ENCODE measurements around the gene UNC80. TPM values are rescaled to one million over a fixed set of nuclear protein-coding genes. Genes with fewer than 3 reads are reported as not detected.
A peak's percentile ranks its signal among the peaks of the same experiment; 100 is the strongest.

UNC80 gene, protein sequence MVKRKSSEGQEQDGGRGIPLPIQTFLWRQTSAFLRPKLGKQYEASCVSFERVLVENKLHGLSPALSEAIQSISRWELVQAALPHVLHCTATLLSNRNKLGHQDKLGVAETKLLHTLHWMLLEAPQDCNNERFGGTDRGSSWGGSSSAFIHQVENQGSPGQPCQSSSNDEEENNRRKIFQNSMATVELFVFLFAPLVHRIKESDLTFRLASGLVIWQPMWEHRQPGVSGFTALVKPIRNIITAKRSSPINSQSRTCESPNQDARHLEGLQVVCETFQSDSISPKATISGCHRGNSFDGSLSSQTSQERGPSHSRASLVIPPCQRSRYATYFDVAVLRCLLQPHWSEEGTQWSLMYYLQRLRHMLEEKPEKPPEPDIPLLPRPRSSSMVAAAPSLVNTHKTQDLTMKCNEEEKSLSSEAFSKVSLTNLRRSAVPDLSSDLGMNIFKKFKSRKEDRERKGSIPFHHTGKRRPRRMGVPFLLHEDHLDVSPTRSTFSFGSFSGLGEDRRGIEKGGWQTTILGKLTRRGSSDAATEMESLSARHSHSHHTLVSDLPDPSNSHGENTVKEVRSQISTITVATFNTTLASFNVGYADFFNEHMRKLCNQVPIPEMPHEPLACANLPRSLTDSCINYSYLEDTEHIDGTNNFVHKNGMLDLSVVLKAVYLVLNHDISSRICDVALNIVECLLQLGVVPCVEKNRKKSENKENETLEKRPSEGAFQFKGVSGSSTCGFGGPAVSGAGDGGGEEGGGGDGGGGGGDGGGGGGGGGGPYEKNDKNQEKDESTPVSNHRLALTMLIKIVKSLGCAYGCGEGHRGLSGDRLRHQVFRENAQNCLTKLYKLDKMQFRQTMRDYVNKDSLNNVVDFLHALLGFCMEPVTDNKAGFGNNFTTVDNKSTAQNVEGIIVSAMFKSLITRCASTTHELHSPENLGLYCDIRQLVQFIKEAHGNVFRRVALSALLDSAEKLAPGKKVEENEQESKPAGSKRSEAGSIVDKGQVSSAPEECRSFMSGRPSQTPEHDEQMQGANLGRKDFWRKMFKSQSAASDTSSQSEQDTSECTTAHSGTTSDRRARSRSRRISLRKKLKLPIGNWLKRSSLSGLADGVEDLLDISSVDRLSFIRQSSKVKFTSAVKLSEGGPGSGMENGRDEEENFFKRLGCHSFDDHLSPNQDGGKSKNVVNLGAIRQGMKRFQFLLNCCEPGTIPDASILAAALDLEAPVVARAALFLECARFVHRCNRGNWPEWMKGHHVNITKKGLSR (N-terminal part only)
- total RNA-seq, result under 1 TPM; under 0.01 to 0.67 (median 0.06) TPM

DNA sequence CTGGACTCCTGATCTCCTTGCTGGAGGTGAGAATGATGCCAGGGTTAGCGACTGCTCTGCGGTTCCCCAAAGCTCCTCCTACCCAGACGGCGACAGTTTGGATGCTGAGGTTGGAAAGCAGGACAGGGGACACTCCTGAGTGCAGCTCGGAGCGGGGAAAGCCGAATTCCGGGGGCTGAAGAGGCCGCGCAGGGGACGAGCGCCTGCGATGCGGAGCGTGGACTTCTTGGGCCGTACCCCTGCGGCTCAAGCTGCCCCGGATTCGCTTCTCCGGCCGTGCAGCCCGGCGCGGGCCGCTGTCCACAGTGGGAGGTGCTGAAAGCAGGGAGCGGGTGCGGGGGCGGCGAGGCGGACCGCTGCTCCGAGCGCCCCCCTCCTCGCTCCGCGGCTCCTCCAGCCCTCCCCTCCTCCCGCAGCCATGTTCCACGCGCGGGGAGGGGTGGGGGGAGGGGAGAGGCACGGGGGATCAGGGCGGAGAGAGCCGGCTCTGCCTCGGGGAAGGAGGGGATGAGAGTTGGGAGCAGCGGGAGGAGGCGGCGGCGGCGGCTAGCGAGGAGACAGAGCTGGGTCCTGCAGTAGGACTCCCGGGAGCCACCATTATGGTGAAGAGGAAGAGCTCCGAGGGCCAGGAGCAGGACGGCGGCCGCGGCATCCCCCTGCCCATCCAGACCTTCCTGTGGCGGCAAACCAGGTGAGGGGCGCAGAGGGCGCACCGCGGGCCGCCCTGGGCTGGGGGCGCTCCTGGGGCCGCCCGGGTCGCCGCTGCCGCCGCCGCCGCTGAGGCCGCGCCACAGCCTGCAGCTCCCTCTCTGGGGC, at the start of gene UNC80:
Gene UNC80, plus strand, starts transcription at position 359 of the 816 bp plus-strand sequence. Its CDS starts 241 bp downstream, at position 600.
- peak; percentile 72 for ATAC-seq
- WGBS, 2 donors (ENCODE audit: low coverage in 1 of 2), result no CpG with 5 or more reads among the region's 73 CpGs
- TF ChIP-seq POLR2A (IDR thresholded peaks at IDR 0.05) (no peak), EP300 (IDR thresholded peaks at IDR 0.05) (no peak), POLR2AphosphoS5 (IDR thresholded peaks at IDR 0.05) (no peak)
- TF ChIP-seq, protein P1, sequence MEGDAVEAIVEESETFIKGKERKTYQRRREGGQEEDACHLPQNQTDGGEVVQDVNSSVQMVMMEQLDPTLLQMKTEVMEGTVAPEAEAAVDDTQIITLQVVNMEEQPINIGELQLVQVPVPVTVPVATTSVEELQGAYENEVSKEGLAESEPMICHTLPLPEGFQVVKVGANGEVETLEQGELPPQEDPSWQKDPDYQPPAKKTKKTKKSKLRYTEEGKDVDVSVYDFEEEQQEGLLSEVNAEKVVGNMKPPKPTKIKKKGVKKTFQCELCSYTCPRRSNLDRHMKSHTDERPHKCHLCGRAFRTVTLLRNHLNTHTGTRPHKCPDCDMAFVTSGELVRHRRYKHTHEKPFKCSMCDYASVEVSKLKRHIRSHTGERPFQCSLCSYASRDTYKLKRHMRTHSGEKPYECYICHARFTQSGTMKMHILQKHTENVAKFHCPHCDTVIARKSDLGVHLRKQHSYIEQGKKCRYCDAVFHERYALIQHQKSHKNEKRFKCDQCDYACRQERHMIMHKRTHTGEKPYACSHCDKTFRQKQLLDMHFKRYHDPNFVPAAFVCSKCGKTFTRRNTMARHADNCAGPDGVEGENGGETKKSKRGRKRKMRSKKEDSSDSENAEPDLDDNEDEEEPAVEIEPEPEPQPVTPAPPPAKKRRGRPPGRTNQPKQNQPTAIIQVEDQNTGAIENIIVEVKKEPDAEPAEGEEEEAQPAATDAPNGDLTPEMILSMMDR (IDR thresholded peaks at IDR 0.05), result no peak
- Histone ChIP-seq H3K4me1 (peaks cover 0 to 10% (median 7%) of the 10 kb centered on the region in 3 donors), H3K27me3 (peaks cover 60% of the 10 kb centered on the region), H3K27ac (no peak within 1 kb of the TSS), H3K4me3 (peak within 1 kb of the TSS in 1 of 2 donors; percentile 35), H3K9me3 (no peaks in the 10 kb centered on the region), H3K36me3 (no peaks in the 10 kb centered on the region)

DNA sequence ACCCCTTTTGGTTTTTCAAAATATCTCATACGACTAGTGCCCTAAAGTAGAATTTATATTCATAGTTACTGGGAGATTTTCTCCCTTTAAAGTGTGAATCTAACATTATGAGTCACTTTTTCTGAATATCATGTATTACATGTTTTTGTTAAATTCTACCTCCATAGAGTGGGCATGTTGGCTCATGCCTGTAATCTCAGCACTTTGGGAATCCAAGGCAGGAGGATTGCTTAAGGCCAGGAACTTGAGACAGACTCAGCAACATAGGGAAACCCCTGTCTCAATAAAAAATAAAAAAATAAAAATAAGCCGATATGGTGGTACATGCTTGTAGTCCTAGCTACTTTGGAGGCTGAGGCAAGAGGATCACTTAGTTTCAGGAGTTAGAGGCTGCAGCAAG, 45.3 kb upstream of the UNC80 start:
- no peak for ATAC-seq
- TF ChIP-seq EP300 (IDR thresholded peaks at IDR 0.05) (no peak), POLR2AphosphoS5 (IDR thresholded peaks at IDR 0.05) (no peak), POLR2A (IDR thresholded peaks at IDR 0.05) (no peak)
- TF ChIP-seq, protein P1 (IDR thresholded peaks at IDR 0.05), result no peak
- H3K4me3 ChIP-seq, result no peak overlapping the region
- H3K27ac ChIP-seq, result no peak overlapping the region
- no peaks in the 10 kb centered on the region for H3K27me3 ChIP-seq
- no peaks in the 10 kb centered on the region for H3K9me3 ChIP-seq
- no peaks in the 10 kb centered on the region for H3K4me1 ChIP-seq
- no peaks in the 10 kb centered on the region for H3K36me3 ChIP-seq
- 88 to 93% methylated on average over 2 of the region's 2 CpGs for WGBS, 2 donors (ENCODE audit: low coverage in 1 of 2)

DNA sequence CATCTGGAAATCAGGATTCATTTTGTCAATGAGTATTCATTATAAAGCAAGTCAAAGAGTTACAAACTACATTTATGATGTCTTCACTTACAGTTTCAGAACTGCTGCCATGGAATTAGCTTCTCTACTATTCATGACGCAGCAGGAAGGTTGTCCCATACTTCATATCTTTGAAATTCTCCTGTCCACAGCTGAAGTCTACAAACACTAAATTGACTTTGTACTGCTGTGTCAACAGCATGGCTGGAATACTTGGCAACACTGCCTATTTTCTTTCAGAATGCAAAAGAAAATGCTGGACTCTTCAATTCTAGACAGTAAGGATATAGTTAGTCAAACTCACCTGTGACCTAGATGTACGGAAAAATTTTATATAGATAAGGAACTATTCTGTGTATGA, 44.6 kb upstream of the UNC80 start:
- no peak for ATAC-seq
- Histone ChIP-seq H3K4me3 (no peak overlapping the region), H3K4me1 (no peaks in the 10 kb centered on the region), H3K27ac (no peak overlapping the region), H3K27me3 (no peaks in the 10 kb centered on the region), H3K9me3 (no peaks in the 10 kb centered on the region), H3K36me3 (no peaks in the 10 kb centered on the region)
- WGBS, 2 donors (ENCODE audit: low coverage in 1 of 2), result 63 to 77% methylated on average over 2 of the region's 2 CpGs
- TF ChIP-seq POLR2AphosphoS5 (IDR thresholded peaks at IDR 0.05) (no peak), EP300 (IDR thresholded peaks at IDR 0.05) (no peak), POLR2A (IDR thresholded peaks at IDR 0.05) (no peak)
- TF ChIP-seq, protein P1 (IDR thresholded peaks at IDR 0.05), result no peak

DNA sequence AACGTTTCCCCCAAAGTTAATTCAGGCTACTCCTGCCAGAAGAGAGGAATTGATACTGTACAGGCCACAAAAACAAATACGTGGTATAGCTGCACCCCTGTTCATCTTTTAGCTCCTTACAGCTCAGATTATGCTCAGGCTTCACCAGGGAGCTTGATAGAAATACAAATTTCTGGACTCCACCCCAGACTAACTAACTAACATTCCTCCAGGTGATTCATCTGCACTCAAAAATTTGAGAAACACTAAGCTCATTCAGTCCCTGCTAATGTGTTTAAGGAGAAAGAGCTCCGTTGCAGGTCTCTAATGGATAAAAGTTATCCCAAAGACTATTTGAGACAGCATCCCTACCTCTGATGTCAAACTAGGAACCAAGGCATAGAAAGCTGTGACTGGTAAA, 36.8 kb upstream of the UNC80 start:
- Histone ChIP-seq H3K9me3 (no peaks in the 10 kb centered on the region), H3K36me3 (no peaks in the 10 kb centered on the region), H3K4me3 (no peak overlapping the region), H3K27ac (no peak overlapping the region), H3K4me1 (no peaks in the 10 kb centered on the region), H3K27me3 (no peaks in the 10 kb centered on the region)
- 60 to 80% methylated on average over 1 to 3 of the region's 3 CpGs for WGBS, 2 donors (ENCODE audit: low coverage in 1 of 2)
- ATAC-seq, result no peak
- no peak for TF ChIP-seq POLR2AphosphoS5 (IDR thresholded peaks at IDR 0.05)
- TF ChIP-seq, protein P1 (IDR thresholded peaks at IDR 0.05), result no peak

Data from gastroesophageal sphincter (tissue), 4 donors.